Breast epithelium (tissue), 4 donors: Measurements from ENCODE around the gene NANOS1. TPM values are rescaled to one million over a fixed set of nuclear protein-coding genes. Genes with fewer than 3 reads are reported as not detected.

ENCODE experiments used
- DNase-seq, 2 donors: peaks; one replicate each; pipeline ENCODE4 v3.0.0-alpha.2; 2019; ENCODE audit warnings: low spot score in 2 of 2
- H3K27ac ChIP-seq, 2 donors: fragments of 200-600 bp; sonication (generic) in 1 of 2; one replicate each; pipeline ENCODE4 v1.5.1; 2016 to 2019; ENCODE audit warnings: mild to moderate bottlenecking in 1 of 2
- H3K27me3 ChIP-seq, 2 donors: fragments of 200-600 bp; sonication (generic) in 1 of 2; one replicate each; pipeline versions ENCODE4 v1.5.1 to v1.6.0; 2017 to 2019; ENCODE audit warnings: control low read depth in 1 of 2, mild to moderate bottlenecking in 1 of 2
- H3K36me3 ChIP-seq: fragments of 200-600 bp; one replicate; pipeline ENCODE4 v1.5.1; 2019
- H3K4me1 ChIP-seq, 2 donors: fragments of 200-600 bp; sonication (generic); one replicate each; pipeline ENCODE4 v1.5.1; 2016 to 2019; ENCODE audit warnings: control low read depth in 1 of 2
- H3K4me3 ChIP-seq, 3 donors: fragments of 200-600 bp; sonication (generic); 1 replicate in 2 of 3; 2 replicates in 1 of 3; pipeline ENCODE4 v1.5.1; 2016 to 2019; ENCODE audit warnings: mild to moderate bottlenecking in 3 of 3, moderate library complexity in 2 of 3
- H3K9me3 ChIP-seq, 2 donors: fragments of 200-600 bp; sonication (generic) in 1 of 2; one replicate each; pipeline ENCODE4 v1.5.1; 2016 to 2019; ENCODE audit warnings: control low read depth in 1 of 2
- CTCF ChIP-seq, 3 donors: fragments of 450-650 bp; IDR thresholded peaks; one replicate each; pipeline ENCODE4 v1.5.1; 2016 to 2017; ENCODE audit warnings: antibody characterized with exemption in 3 of 3, mild to moderate bottlenecking in 3 of 3, moderate library complexity in 3 of 3
- POLR2A ChIP-seq: fragments of 450-650 bp; IDR thresholded peaks from one replicate; pipeline ENCODE4 v1.6.1; 2016; ENCODE audit warnings: antibody characterized with exemption, mild to moderate bottlenecking, moderate library complexity
- POLR2AphosphoS5 ChIP-seq, 3 donors: sonication (generic); formaldehyde crosslinking; IDR thresholded peaks; one replicate each; pipeline ENCODE4 v1.6.1; 2017; ENCODE audit warnings: antibody characterized with exemption in 3 of 3
- intact Hi-C: fragments of 100-400 bp; cut with DNase I; formaldehyde crosslinking; loops from one replicate; pipeline ENCODE4 v1.15.1; 2023; ENCODE audit warnings: low total_unique reads
- total RNA-seq, 3 donors: library from RNA; depleted of rRNA; stranded (reverse); fragments of >200 nt; gene quantifications; one replicate each; pipeline ENCODE4 v1.1.0, GENCODE V29; 2016

Gene NANOS1
- total RNA-seq, 3 donors from 2014 or later: 2.9 to 6.4 (median 3.7) TPM

DNA sequence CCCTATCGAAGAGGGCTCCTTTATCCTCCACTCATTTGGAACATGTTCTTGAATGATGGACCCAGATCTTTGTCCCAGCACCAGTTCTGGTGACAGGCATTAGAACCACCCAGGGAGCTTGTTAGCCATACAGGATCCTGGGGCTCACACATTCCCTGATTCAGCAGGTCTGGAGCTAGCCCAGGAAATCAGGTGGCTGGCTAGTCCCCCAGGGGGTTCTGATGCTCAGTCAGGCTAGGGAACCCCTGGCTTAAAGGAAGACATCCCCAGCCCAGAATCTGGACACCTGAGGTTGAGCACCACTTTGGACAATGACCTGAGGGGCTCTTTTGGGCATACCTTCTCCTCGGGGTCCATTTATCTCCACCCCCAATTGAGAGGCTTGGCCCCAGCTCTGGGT is 37.0 kb upstream of the NANOS1 start:
- H3K4me1 ChIP-seq: no peaks in the 10 kb centered on the region
- intact Hi-C loops: no loop called here
- H3K27ac ChIP-seq: no peak overlapping the region
- no peaks in the 10 kb centered on the region for H3K36me3 ChIP-seq
- TF ChIP-seq POLR2AphosphoS5 (IDR thresholded peaks at IDR 0.05) (no peak), CTCF (IDR thresholded peaks at IDR 0.05) (no peak), POLR2A (no peak)
- H3K9me3 ChIP-seq: no peaks in the 10 kb centered on the region
- no peaks in the 10 kb centered on the region for H3K27me3 ChIP-seq
- DNase-seq: no peak
- H3K4me3 ChIP-seq: no peak overlapping the region

DNA sequence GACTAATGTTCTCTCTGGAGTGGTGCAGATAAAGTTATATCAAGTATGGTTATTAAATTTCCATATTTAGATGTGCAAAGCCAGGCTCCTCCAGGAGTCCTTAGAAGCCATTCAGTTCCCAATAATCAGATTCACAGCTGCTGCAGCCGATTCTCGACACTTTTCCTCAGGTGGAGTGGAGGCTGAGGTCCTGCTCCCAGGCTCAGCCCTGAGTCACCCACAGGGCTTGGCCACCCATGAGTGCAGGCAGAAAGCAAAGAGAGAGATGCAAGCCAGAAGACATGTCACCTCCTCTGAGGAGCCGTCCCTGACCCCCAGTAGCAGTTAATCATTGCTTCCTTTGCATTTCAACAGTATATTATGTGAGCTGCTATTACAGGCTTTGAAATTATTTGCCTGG is 36.3 kb upstream of the NANOS1 start:
- DNase-seq: no peak
- H3K27me3 ChIP-seq: no peaks in the 10 kb centered on the region
- TF ChIP-seq POLR2AphosphoS5 (IDR thresholded peaks at IDR 0.05): no peak
- TF ChIP-seq POLR2A: no peak
- TF ChIP-seq CTCF (IDR thresholded peaks at IDR 0.05): no peak
- intact Hi-C loops: no loop called here
- no peak overlapping the region for H3K4me3 ChIP-seq
- no peak overlapping the region for H3K27ac ChIP-seq
- no peaks in the 10 kb centered on the region for H3K4me1 ChIP-seq
- H3K9me3 ChIP-seq: no peaks in the 10 kb centered on the region
- no peaks in the 10 kb centered on the region for H3K36me3 ChIP-seq

- H3K27me3 ChIP-seq: no peaks in the 10 kb centered on the region
- intact Hi-C loops: no loop called here
- no peaks in the 10 kb centered on the region for H3K9me3 ChIP-seq
- no peaks in the 10 kb centered on the region for H3K36me3 ChIP-seq
- H3K4me3 ChIP-seq: no peak overlapping the region
- DNase-seq: no peak
- H3K4me1 ChIP-seq: no peaks in the 10 kb centered on the region
- TF ChIP-seq CTCF (IDR thresholded peaks at IDR 0.05) (no peak), POLR2AphosphoS5 (IDR thresholded peaks at IDR 0.05) (no peak), POLR2A (no peak)
- H3K27ac ChIP-seq: no peak overlapping the region
These were observed 35.2 kb upstream of the NANOS1 start for GRCh38 chr10:118994321-118994720.

- intact Hi-C loops: no loop called here
- no peaks in the 10 kb centered on the region for H3K4me1 ChIP-seq
- H3K9me3 ChIP-seq: no peaks in the 10 kb centered on the region
These were observed 33.8 kb upstream of the NANOS1 start for GRCh38 chr10:118995739-118996138.

DNA sequence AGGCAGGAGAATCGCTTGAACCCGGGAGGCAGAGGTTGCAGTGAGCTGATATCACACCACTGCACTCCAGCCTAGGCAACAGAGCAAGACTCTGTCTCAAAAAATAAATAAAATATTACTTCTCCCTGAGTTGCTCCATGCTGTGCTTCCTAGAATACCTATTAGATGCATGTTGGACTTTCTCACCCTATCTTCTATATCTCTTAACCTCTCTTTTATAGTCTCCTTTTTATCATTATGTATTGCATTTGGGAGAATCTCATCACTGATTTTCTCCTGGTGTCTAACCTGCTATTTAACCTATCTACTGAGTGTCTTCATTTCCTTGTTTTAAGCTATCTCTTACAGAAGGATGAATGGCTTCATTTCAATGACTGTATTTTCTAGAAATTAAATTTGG is 32.1 kb upstream of the NANOS1 start:
- TF ChIP-seq POLR2AphosphoS5 (IDR thresholded peaks at IDR 0.05): no peak
- no peak for TF ChIP-seq POLR2A
- no peak for TF ChIP-seq CTCF (IDR thresholded peaks at IDR 0.05)
- intact Hi-C loops: no loop called here
- H3K36me3 ChIP-seq: no peaks in the 10 kb centered on the region
- no peak overlapping the region for H3K27ac ChIP-seq
- no peak for DNase-seq
- no peaks in the 10 kb centered on the region for H3K9me3 ChIP-seq
- H3K4me1 ChIP-seq: no peaks in the 10 kb centered on the region
- no peaks in the 10 kb centered on the region for H3K27me3 ChIP-seq
- no peak overlapping the region for H3K4me3 ChIP-seq

More at GRCh38 chr10:118995739-118996138, 33.8 kb upstream of the NANOS1 start:
- DNase-seq: no peak
- no peak for TF ChIP-seq POLR2A
- no peak for TF ChIP-seq CTCF (IDR thresholded peaks at IDR 0.05)
- TF ChIP-seq POLR2AphosphoS5 (IDR thresholded peaks at IDR 0.05): no peak
- Histone ChIP-seq H3K27ac (no peak overlapping the region), H3K36me3 (no peaks in the 10 kb centered on the region), H3K27me3 (no peaks in the 10 kb centered on the region), H3K4me3 (no peak overlapping the region)
